MG63 (cell line): Measurements from ENCODE around the gene PACSIN3. TPM values are rescaled to one million over a fixed set of nuclear protein-coding genes. Genes with fewer than 3 reads are reported as not detected.
"Not testable (repeated sequence)": the region's sequence is repeated elsewhere in the genome, so short reads cannot be mapped to it uniquely, and the experiment has no call there.

ENCODE experiments used
- DNase-seq: peaks from one replicate; pipeline ENCODE4 v3.0.0-alpha.2; 2020
- H3K27me3 ChIP-seq: fragments of 250-450 bp; sonication (Bioruptor Pico); 2 replicates; pipeline ENCODE4 v1.5.1; 2020; ENCODE audit warnings: mild to moderate bottlenecking, moderate library complexity
- H3K36me3 ChIP-seq: fragments of 250-450 bp; sonication (Bioruptor Pico); 2 replicates; pipeline ENCODE4 v1.5.1; 2020; ENCODE audit warnings: mild to moderate bottlenecking, moderate library complexity
- H3K4me3 ChIP-seq: fragments of 250-450 bp; sonication (Bioruptor Pico); 2 replicates; pipeline ENCODE4 v1.5.1; 2020; ENCODE audit warnings: mild to moderate bottlenecking, moderate library complexity
- H3K9me3 ChIP-seq: fragments of 250-450 bp; sonication (Bioruptor Pico); 2 replicates; pipeline ENCODE4 v1.5.1; 2020; ENCODE audit warnings: mild to moderate bottlenecking, moderate library complexity
- total RNA-seq: library from RNA; depleted of rRNA; stranded (reverse); fragments of >200 nt; shearing (Covaris generic); gene quantifications from 2 replicates; pipeline ENCODE4 v1.2.3, GENCODE V29; 2014; ENCODE audit warnings: low replicate concordance

Gene PACSIN3
- total RNA-seq, 1 experiment from 2014 or later, result 92.5 TPM

DNA sequence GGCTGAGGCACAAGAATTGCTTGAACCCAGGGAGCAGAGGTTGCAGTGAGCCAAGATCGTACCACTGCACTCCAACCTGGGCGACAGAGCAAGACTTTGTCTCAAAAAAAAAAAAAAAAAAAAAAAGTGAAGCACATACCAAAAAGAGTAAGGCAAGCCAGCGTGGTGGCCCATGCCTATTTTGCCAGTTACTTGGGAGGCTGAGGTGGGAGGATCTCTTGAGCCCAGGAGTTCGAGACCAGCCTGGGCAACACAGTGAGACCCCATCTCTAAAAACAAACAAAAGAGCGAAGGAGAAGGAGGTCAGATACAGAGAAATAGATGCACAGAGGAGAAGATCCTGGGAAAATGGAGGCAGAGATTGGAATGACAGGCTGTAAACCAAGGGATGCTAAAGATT is 20.3 kb upstream of the PACSIN3 start:
- not testable (repeated sequence) for DNase-seq, H3K4me3 ChIP-seq, H3K36me3 ChIP-seq, H3K27me3 ChIP-seq, H3K9me3 ChIP-seq

- no peaks in the 10 kb centered on the region for H3K27me3 ChIP-seq
- no peaks in the 10 kb centered on the region for H3K36me3 ChIP-seq
- DNase-seq, result peak; percentile 77
- H3K9me3 ChIP-seq, result no peaks in the 10 kb centered on the region
- H3K4me3 ChIP-seq, result no peak overlapping the region
These were observed 18.4 kb upstream of the PACSIN3 start for GRCh38 chr11:47204637-47204989.

GRCh38 chr11:47202576-47202975 is 16.3 kb upstream of the PACSIN3 start:
- H3K4me3 ChIP-seq, result no peak overlapping the region
- no peaks in the 10 kb centered on the region for H3K36me3 ChIP-seq
- H3K9me3 ChIP-seq, result no peaks in the 10 kb centered on the region
- no peak for DNase-seq
- H3K27me3 ChIP-seq, result no peaks in the 10 kb centered on the region

DNA sequence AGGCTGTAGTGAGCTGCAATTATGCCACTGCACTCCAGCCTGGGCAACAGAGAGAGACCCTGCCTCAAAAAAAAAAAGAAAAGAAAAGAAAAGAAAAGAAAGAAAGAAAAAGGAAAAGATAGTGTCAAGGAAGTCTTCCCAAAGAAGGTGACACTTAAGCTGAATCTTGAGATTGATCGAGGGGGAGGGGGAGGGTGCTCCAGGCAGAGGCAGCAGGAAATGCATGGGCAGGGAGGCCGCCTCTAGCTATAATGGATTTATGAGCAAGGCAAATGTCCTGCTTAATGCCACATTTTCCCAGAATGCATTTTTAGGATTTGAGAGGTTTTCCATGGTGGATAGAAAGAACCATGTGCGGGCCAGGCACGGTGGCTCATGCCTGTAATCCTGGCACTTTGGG is 14.8 kb upstream of the PACSIN3 start:
- no peak overlapping the region for H3K4me3 ChIP-seq
- H3K9me3 ChIP-seq, result no peaks in the 10 kb centered on the region
- DNase-seq, result no peak
- no peaks in the 10 kb centered on the region for H3K36me3 ChIP-seq
- H3K27me3 ChIP-seq, result no peaks in the 10 kb centered on the region

- H3K36me3 ChIP-seq, H3K9me3 ChIP-seq, H3K27me3 ChIP-seq, DNase-seq, H3K4me3 ChIP-seq: not testable (repeated sequence)
These were observed 11.9 kb upstream of the PACSIN3 start for GRCh38 chr11:47198161-47198560.

DNA sequence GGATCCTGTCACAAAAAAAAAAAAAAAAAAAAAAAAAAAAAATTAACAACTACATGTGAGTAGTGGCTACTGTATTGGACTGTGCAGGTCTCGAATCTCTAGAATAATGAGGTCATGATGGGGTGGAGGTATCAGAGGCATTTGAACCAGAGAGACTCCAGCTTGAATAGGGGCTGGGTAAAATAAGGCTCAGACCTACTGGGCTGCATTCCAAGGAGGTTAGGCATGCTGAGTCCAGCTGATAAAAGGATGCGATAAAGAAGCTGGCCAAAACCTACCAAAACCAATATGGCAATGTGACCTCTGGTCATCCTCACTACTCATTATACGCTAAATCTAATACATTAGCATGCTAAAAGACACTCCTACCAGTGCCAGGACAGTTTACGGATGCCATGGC is 5.9 kb upstream of the PACSIN3 start:
- H3K9me3 ChIP-seq, result no peaks in the 10 kb centered on the region
- H3K27me3 ChIP-seq, result no peaks in the 10 kb centered on the region
- DNase-seq, result no peak
- no peak overlapping the region for H3K4me3 ChIP-seq
- H3K36me3 ChIP-seq, result no peaks in the 10 kb centered on the region

- H3K9me3 ChIP-seq, H3K27me3 ChIP-seq, H3K36me3 ChIP-seq, DNase-seq, H3K4me3 ChIP-seq: not testable (repeated sequence)
These were observed 4.9 kb upstream of the PACSIN3 start for GRCh38 chr11:47191137-47191536.

GRCh38 chr11:47189100-47189834 is 3.0 kb upstream of the PACSIN3 start:
- Histone ChIP-seq H3K27me3 (no peaks in the 10 kb centered on the region), H3K36me3 (peaks cover 4% of the 10 kb centered on the region; the same call in 1 of the 2 replicates), H3K9me3 (no peaks in the 10 kb centered on the region), H3K4me3 (no peak overlapping the region)
- DNase-seq, result peak; percentile 88

GRCh38 chr11:47188259-47188658 is 2.0 kb upstream of the PACSIN3 start:
- Histone ChIP-seq H3K27me3 (no peaks in the 10 kb centered on the region), H3K4me3 (no peak overlapping the region), H3K36me3 (peaks cover 5% of the 10 kb centered on the region; the same call in 1 of the 2 replicates), H3K9me3 (no peaks in the 10 kb centered on the region)
- DNase-seq, result no peak

GRCh38 chr11:47187723-47188122 is 1.5 kb upstream of the PACSIN3 start:
- no peak for DNase-seq
- H3K9me3 ChIP-seq, result no peaks in the 10 kb centered on the region
- peaks cover 5% of the 10 kb centered on the region; the same call in 1 of the 2 replicates for H3K36me3 ChIP-seq
- no peak overlapping the region for H3K4me3 ChIP-seq
- H3K27me3 ChIP-seq, result no peaks in the 10 kb centered on the region

DNA sequence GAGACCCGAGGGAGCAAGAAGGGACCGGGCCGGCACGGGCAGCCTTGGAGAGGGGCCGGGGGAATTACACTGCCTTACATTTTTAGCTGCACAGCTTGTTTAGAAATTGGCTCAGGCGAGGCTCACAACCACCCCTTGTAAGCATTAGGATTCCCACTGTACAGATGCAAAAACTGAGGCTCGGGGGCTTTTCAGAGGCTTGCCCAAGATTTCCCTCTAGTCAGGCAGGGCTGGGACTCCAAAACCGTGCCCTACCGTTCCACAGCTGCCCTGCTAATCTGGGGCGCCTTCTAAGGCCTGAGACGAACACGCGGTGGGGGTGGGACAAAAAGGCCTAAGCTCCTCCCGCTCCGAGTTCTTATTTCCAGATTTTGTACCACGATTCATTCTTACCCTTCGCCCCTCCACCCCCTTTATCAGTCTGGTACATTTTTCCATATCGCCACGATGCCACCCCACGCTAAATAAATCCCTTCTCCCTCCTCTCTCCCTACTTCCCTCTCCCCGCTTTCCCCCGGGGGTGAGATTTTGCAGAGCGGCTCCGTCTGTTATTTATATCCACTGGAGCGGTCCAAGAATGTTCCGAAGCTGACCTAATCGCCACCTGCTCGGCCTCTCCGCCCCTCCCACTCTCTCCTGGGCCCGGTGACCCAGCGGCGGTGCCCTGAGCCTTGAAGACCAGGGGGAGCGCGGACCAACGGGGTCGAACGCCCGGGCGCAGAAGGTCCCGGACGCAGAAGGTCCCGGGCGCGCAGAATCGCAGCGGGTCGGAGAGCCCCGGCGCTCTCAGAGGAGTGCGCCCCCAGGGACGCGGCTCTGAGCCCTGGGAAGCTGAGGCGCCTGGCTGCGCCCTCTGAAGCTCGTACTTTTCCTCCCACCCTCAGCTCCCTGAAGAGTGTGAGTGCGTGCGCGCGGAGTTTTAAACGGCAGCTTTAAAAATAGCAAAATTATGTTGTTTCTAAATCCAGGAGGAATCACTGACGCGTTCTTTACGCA is 764 bp upstream of the PACSIN3 start:
- peak overlapping the region; percentile 68 for H3K4me3 ChIP-seq
- H3K27me3 ChIP-seq, result no peaks in the 10 kb centered on the region
- peak; percentile 51 for DNase-seq
- no peaks in the 10 kb centered on the region for H3K9me3 ChIP-seq
- peaks cover 5% of the 10 kb centered on the region; the same call in 1 of the 2 replicates for H3K36me3 ChIP-seq

DNA sequence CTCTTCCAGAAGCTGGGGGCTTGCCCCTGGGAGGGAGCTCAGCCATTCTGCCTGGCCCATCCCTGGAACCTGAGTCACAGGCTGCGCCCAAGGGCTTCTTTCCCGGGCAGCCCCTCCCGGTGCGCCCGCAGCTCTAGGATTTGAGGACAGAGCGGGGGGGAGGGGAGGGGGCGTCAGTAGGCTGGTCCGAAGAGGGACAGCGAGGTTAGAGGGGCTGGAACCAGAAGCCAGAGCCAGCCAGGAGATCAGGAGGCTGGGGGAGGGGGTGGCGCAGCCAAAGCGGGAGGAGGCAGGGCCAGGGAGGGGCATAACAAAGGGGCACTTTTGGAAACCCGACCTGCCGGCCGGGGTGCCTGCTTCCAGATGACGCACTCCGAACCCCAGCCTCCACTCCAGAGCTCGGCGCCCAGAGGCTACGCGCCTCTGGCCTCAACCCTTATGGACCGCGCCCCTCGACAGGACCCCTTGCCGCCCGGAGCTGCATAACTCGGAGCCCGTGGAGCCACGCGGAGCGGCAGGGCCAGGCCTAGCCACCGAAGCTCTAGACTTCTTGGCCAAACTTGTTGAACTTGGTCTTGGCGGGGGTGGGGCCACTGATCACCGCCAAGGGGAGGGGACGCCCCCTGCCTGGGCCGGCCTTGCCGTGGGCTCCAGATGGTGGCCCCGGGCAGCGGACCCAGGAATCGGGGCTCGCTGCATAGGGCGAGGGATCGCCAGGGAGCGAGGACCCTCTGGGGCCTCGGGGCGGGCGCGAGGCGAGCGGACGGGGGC is 744 bp downstream of the PACSIN3 start:
- no peaks in the 10 kb centered on the region for H3K27me3 ChIP-seq
- no peaks in the 10 kb centered on the region for H3K9me3 ChIP-seq
- DNase-seq, result peak; percentile 80
- peaks cover 5% of the 10 kb centered on the region; the same call in 1 of the 2 replicates for H3K36me3 ChIP-seq
- peak overlapping the region; percentile 68 for H3K4me3 ChIP-seq

DNA sequence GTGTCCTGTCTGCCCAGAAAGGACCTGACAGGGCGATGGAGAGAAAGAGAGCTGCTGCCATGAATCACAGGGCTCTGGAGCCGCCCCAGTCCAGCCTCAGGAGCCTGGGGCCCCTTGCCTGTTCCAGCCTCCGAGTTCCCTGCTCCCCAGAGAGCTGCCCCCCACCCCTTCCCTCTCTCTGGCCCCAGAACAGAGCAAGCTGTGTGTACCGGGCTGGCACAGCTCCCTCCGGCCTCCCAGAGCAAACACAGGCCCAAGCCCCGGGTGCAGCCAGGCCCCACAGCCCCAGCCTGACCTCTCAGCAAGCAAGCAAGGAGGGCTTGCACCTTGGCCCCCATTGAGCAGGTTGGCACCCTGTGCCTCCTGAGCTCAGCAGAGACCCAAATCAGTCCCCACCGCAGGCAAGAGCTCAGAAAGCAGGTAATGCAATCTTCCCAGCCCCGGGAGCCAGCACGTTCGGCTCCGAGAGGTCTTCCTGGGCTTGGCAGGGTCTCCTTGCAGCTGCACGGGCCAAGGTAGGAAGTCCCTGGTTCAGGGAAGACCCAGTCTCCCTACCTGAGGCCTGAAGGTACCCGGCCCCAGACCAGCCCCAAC is 1.4 kb downstream of the PACSIN3 start:
- Histone ChIP-seq H3K27me3 (no peaks in the 10 kb centered on the region), H3K4me3 (peak overlapping the region; percentile 68), H3K36me3 (peaks cover 9% of the 10 kb centered on the region), H3K9me3 (no peaks in the 10 kb centered on the region)
- DNase-seq, result no peak

- Histone ChIP-seq H3K9me3 (no peaks in the 10 kb centered on the region), H3K27me3 (no peaks in the 10 kb centered on the region), H3K36me3 (peaks cover 18% of the 10 kb centered on the region), H3K4me3 (no peak overlapping the region)
- no peak for DNase-seq
These were observed 2.3 kb downstream of the PACSIN3 start for GRCh38 chr11:47183969-47184368.

DNA sequence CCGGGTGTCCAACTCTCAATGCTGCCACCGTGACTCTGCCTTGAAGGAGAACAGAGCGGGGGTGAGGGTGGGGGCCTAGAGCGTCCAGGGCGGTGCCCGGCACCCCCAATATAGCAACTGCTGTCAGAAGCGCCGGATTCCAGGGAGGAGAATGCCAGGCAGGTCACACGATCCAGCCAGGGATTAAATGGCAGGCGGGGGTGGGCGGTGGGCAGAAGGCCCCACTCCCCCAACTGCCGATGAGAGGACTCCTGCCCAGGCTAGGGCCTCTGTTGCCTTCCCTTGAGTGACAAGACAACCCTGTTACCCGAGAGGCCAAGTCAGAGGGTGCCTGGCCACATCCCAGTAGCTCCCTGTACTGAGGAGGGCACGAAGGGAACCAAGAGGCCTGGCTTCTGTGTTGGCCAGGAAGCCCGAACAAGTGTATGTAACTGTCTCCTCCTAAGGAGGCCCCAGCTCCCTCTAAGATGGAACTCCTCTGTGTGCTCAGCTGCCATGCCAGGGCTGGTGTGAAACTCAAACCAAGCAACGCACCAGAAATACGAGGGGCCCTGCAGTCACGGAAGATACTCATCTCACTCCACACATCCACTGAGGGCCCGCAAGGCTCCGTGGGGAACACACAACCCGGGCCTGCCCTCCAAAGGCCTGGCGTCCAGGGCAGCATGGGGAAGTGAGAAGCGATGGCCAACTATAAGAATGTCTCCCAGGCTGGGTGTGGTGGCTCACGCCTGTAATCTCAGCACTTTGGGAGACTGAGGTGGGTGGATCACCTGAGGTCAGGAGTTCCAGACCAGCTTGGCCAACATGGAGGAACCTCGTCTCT is 3.0 kb downstream of the PACSIN3 start:
- Histone ChIP-seq H3K9me3 (no peaks in the 10 kb centered on the region), H3K27me3 (no peaks in the 10 kb centered on the region), H3K4me3 (no peak overlapping the region), H3K36me3 (peaks cover 18% of the 10 kb centered on the region)
- DNase-seq, result no peak

- H3K36me3 ChIP-seq, result peaks cover 22% of the 10 kb centered on the region
- no peaks in the 10 kb centered on the region for H3K27me3 ChIP-seq
- DNase-seq, result no peak
- H3K4me3 ChIP-seq, result no peak overlapping the region
- H3K9me3 ChIP-seq, result no peaks in the 10 kb centered on the region
These were observed 3.9 kb downstream of the PACSIN3 start for GRCh38 chr11:47182380-47182779.
